ENCODE data around the gene CYP2U1.
"Not testable (repeated sequence)": the region's sequence is repeated elsewhere in the genome, so short reads cannot be mapped to it uniquely, and the experiment has no call there.

The CYP2U1 gene

GRCh38 chr4:107930821-107931774 lies at the start of gene CYP2U1:
TSS of gene CYP2U1 (plus strand) at chr4:107931549. CDS start at chr4:107931644, 95 bp downstream.
- peak; percentile 65 for DNase-seq

GRCh38 chr4:107885865-107886264 lies 45.5 kb upstream of the CYP2U1 start:
- DNase-seq = no peak

- DNase-seq = no peak
These were observed 43.1 kb upstream of the CYP2U1 start for GRCh38 chr4:107888237-107888636.

GRCh38 chr4:107890779-107891178 lies 40.6 kb upstream of the CYP2U1 start:
- DNase-seq = no peak

- no peak for DNase-seq
These were observed 40.0 kb upstream of the CYP2U1 start for GRCh38 chr4:107891299-107891698.

GRCh38 chr4:107893171-107894137 lies 37.9 kb upstream of the CYP2U1 start:
- no peak for DNase-seq

- no peak for DNase-seq
These were observed 37.2 kb upstream of the CYP2U1 start for GRCh38 chr4:107894138-107894603.

GRCh38 chr4:107896158-107896645 lies 35.1 kb upstream of the CYP2U1 start:
- no peak for DNase-seq

GRCh38 chr4:107896646-107897045 lies 34.7 kb upstream of the CYP2U1 start:
- DNase-seq = no peak

- DNase-seq = no peak
These were observed 33.5 kb upstream of the CYP2U1 start for GRCh38 chr4:107897823-107898222.

GRCh38 chr4:107900067-107900466 lies 31.3 kb upstream of the CYP2U1 start:
- DNase-seq = no peak

- DNase-seq = no peak
These were observed 30.8 kb upstream of the CYP2U1 start for GRCh38 chr4:107900508-107900907.

- DNase-seq = no peak
These were observed 30.0 kb upstream of the CYP2U1 start for GRCh38 chr4:107901213-107901934.

GRCh38 chr4:107902715-107903114 lies 28.6 kb upstream of the CYP2U1 start:
- DNase-seq = no peak

GRCh38 chr4:107905082-107905481 lies 26.3 kb upstream of the CYP2U1 start:
- DNase-seq = not testable (repeated sequence)

- DNase-seq = no peak
These were observed 24.8 kb upstream of the CYP2U1 start for GRCh38 chr4:107906458-107907100.

- DNase-seq = no peak
These were observed 23.0 kb upstream of the CYP2U1 start for GRCh38 chr4:107908377-107908776.

- peak; percentile 45 for DNase-seq
These were observed 18.0 kb upstream of the CYP2U1 start for GRCh38 chr4:107913283-107913899.

- no peak for DNase-seq
These were observed 16.1 kb upstream of the CYP2U1 start for GRCh38 chr4:107915220-107915619.

GRCh38 chr4:107916623-107917022 lies 14.7 kb upstream of the CYP2U1 start:
- DNase-seq = no peak

- DNase-seq = no peak
These were observed 13.8 kb upstream of the CYP2U1 start for GRCh38 chr4:107917500-107917899.
